Neuronal stem cell (in vitro differentiated cells): ENCODE data around the gene CLDN9.

Source experiments
- DNase-seq: peaks from one replicate; pipeline ENCODE4 v3.0.0-alpha.2; 2013; ENCODE audit warnings: low spot score
- H2AFZ ChIP-seq: one replicate; pipeline ENCODE4 v1.6.1; 2013; ENCODE audit warnings: mild to moderate bottlenecking, low read length, inconsistent platforms
- H2AK5ac ChIP-seq: 2 replicates; pipeline ENCODE4 v1.6.1; 2013; ENCODE audit warnings: low read depth, mild to moderate bottlenecking, inconsistent platforms, low read length, moderate library complexity, mixed read lengths
- H2BK120ac ChIP-seq: 2 replicates; pipeline ENCODE4 v1.6.1; 2013; ENCODE audit warnings: low read depth, mild to moderate bottlenecking, inconsistent platforms, low read length, moderate library complexity, mixed read lengths
- H2BK12ac ChIP-seq: one replicate; pipeline ENCODE4 v1.6.1; 2013; ENCODE audit warnings: low read length, inconsistent platforms
- H2BK15ac ChIP-seq: 2 replicates; pipeline ENCODE4 v1.6.1; 2013; ENCODE audit warnings: mild to moderate bottlenecking, low read length, inconsistent platforms, mixed read lengths
- H2BK5ac ChIP-seq: one replicate; pipeline ENCODE4 v1.6.1; 2013; ENCODE audit warnings: inconsistent platforms, mild to moderate bottlenecking, low read length, moderate library complexity
- H3K14ac ChIP-seq: one replicate; pipeline ENCODE4 v1.6.1; 2013; ENCODE audit warnings: low read length, inconsistent platforms
- H3K18ac ChIP-seq: 2 replicates; pipeline ENCODE4 v1.6.1; 2013; ENCODE audit warnings: low read length, inconsistent platforms
- H3K23ac ChIP-seq: 2 replicates; pipeline ENCODE4 v1.6.1; 2013; ENCODE audit warnings: low read depth, mild to moderate bottlenecking, mixed read lengths, low read length, inconsistent platforms; ENCODE audit not compliant: poor library complexity
- H3K27ac ChIP-seq: replicated peaks from 3 replicates; pipeline ENCODE4 v1.5.1; 2013; ENCODE audit warnings: low read length, inconsistent platforms
- H3K27me3 ChIP-seq, 3 experiments: 2 replicates each; pipeline ENCODE4 v1.6.1; 2013; ENCODE audit warnings: low read length in 3 of 3, mild to moderate bottlenecking in 2 of 3, inconsistent platforms in 1 of 3, low read depth in 1 of 3, mixed read lengths in 1 of 3, moderate library complexity in 1 of 3; ENCODE audit not compliant: control insufficient read depth in 3 of 3, insufficient read depth in 3 of 3
- H3K36me3 ChIP-seq, 2 donors: replicated peaks in 1 of 2; 2 replicates each; pipeline ENCODE4 v1.6.1; 2013; ENCODE audit warnings: low read length in 2 of 2; ENCODE audit not compliant: control insufficient read depth in 2 of 2, insufficient read depth in 2 of 2
- H3K4ac ChIP-seq: 2 replicates; pipeline ENCODE4 v1.6.1; 2013; ENCODE audit warnings: inconsistent platforms, mild to moderate bottlenecking, low read length, moderate library complexity
- H3K4me1 ChIP-seq, 2 donors: 1 replicate in 1 of 2; 2 replicates in 1 of 2; pipeline ENCODE4 v1.6.1; 2013; ENCODE audit warnings: low read length in 2 of 2, low read depth in 1 of 2; ENCODE audit not compliant: control insufficient read depth in 2 of 2, insufficient read depth in 1 of 2
- H3K4me2 ChIP-seq: one replicate; pipeline ENCODE4 v1.6.1; 2013; ENCODE audit warnings: mild to moderate bottlenecking, low read length, inconsistent platforms; ENCODE audit not compliant: insufficient read depth, poor library complexity, severe bottlenecking
- H3K4me3 ChIP-seq, 2 donors: 2 replicates each; pipeline ENCODE4 v1.5.1; 2013; ENCODE audit warnings: low read length in 2 of 2, mild to moderate bottlenecking in 2 of 2, inconsistent platforms in 1 of 2, moderate library complexity in 1 of 2
- H3K79me1 ChIP-seq: one replicate; pipeline ENCODE4 v1.6.1; 2013; ENCODE audit warnings: low read depth, mild to moderate bottlenecking, inconsistent platforms, low read length, moderate library complexity
- H3K9ac ChIP-seq: one replicate; pipeline ENCODE4 v1.6.1; 2013; ENCODE audit warnings: mild to moderate bottlenecking, low read depth, low read length, inconsistent platforms; ENCODE audit not compliant: poor library complexity
- H3K9me3 ChIP-seq, 2 donors: replicated peaks in 1 of 2; 2 replicates each; pipeline versions ENCODE3 to v1.6.1; 2013; ENCODE audit warnings: low read length in 2 of 2, mild to moderate bottlenecking in 2 of 2, inconsistent platforms in 1 of 2, low read depth in 1 of 2, mixed read lengths in 1 of 2, moderate library complexity in 1 of 2; ENCODE audit not compliant: control insufficient read depth in 2 of 2, insufficient read depth in 1 of 2
- H4K8ac ChIP-seq: one replicate; pipeline ENCODE4 v1.6.1; 2013; ENCODE audit warnings: low read depth, mild to moderate bottlenecking, inconsistent platforms, low read length, moderate library complexity
- H4K91ac ChIP-seq: one replicate; pipeline ENCODE4 v1.6.1; 2013; ENCODE audit warnings: low read length, low read depth, mild to moderate bottlenecking, inconsistent platforms; ENCODE audit not compliant: poor library complexity
- WGBS, 2 donors: extraction: QIAGEN DNeasy Blood & Tissue Kit; methylation state at CpG; one replicate each; pipeline ENCODE4 v1.1.7; 2013; ENCODE audit warnings: missing lambda C conversion rate in 2 of 2, mixed read lengths in 1 of 2; ENCODE audit not compliant: insufficient read length in 2 of 2, insufficient replicate concordance in 1 of 2; ENCODE audit errors: extremely low coverage in 2 of 2; 5-methylcytosine and 5-hydroxymethylcytosine counted together

The CLDN9 gene

DNA sequence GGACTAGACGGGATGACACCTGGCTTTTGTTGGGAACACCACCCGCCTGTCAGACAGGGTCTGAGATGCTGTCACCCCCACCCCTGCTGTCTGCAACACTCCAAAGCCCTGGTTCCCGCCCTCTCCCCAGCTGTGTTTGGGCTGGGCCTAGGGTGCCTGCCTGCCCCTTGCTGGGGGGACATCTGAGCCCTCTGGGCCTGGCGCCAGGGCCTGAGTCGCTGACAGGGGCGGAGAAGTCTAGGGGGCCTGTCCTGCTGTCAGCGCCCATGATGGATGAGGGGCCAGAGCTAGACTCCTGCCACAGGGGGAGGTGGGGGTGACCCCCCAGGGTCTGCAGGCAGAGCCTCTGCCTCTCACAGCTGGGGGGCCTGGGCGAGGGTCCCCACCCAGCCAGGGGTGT is 24.9 kb upstream of the CLDN9 start:
- Histone ChIP-seq H3K4ac (no peak overlapping the region), H3K23ac (no peak overlapping the region), H3K9me3 (no peaks in the 10 kb centered on the region), H2BK5ac (no peak overlapping the region), H4K8ac (no peak overlapping the region), H3K27me3 (peaks cover 0 to 79% (median 0%) of the 10 kb centered on the region in 3 experiments), H4K91ac (no peak overlapping the region), H3K18ac (peak overlapping the region; percentile 83), H3K4me1 (peaks cover 0 to 6% of the 10 kb centered on the region in 2 donors), H2BK15ac (peak overlapping the region; percentile 37), H3K4me2 (no peak overlapping the region), H2AFZ (no peak overlapping the region), H2AK5ac (peak overlapping the region; percentile 56), H2BK12ac (peak overlapping the region; percentile 73), H3K79me1 (no peaks in the 10 kb centered on the region), H3K4me3 (no peak overlapping the region), H3K9ac (no peak overlapping the region), H3K36me3 (no peaks in the 10 kb centered on the region), H2BK120ac (no peak overlapping the region), H3K27ac (no peak overlapping the region), H3K14ac (peak overlapping the region; percentile 3)
- WGBS, 2 donors = no CpG with 5 or more reads among the region's 8 CpGs
- DNase-seq = no peak

DNA sequence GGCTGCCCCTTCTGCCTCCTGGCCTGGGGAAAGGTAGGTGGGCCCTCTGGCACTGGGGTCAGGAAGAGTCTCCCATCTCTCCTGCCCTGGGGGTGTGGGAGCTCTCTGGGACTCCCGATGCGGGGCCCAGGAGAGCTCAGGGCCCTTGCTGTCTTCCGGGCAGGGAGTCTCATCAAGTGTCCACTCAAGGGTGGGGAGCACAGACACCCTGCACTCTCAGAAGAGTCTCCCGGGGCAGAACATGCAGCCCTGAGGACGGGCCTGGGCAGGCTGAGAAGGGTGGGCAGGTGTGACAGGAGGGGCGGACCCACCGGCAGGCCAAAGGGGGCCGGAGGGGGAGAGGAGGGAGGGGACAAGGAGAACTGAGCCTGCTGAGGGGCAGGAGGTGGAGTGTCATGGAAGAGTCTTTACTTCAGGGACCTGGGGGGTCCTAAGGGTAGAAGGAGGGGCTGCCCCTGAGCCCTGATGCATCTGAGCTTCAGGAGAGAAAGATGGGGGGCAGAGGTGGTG is 24.1 kb upstream of the CLDN9 start:
- no peak overlapping the region for H3K14ac ChIP-seq
- H2AK5ac ChIP-seq = peak overlapping the region; percentile 53
- no peak overlapping the region for H3K4me2 ChIP-seq
- H2BK12ac ChIP-seq = no peak overlapping the region
- H3K27ac ChIP-seq = no peak overlapping the region
- no peaks in the 10 kb centered on the region for H3K79me1 ChIP-seq
- peaks cover 0 to 6% of the 10 kb centered on the region in 2 donors for H3K4me1 ChIP-seq
- DNase-seq = no peak
- no peak overlapping the region for H2BK5ac ChIP-seq
- H3K4ac ChIP-seq = no peak overlapping the region
- no peak overlapping the region for H3K9ac ChIP-seq
- H3K23ac ChIP-seq = no peak overlapping the region
- peaks cover 0 to 81% (median 0%) of the 10 kb centered on the region in 3 experiments for H3K27me3 ChIP-seq
- no peaks in the 10 kb centered on the region for H3K9me3 ChIP-seq
- no peak overlapping the region for H3K18ac ChIP-seq
- no peak overlapping the region for H2BK120ac ChIP-seq
- no peak overlapping the region for H2BK15ac ChIP-seq
- H4K91ac ChIP-seq = no peak overlapping the region
- no CpG with 5 or more reads among the region's 8 CpGs for WGBS, 2 donors
- H4K8ac ChIP-seq = no peak overlapping the region
- no peak overlapping the region for H2AFZ ChIP-seq
- no peaks in the 10 kb centered on the region for H3K36me3 ChIP-seq
- no peak overlapping the region for H3K4me3 ChIP-seq

- Histone ChIP-seq H3K4me2 (no peak overlapping the region), H2BK5ac (no peak overlapping the region), H3K4me3 (no peak overlapping the region), H3K4me1 (peaks cover 0 to 4% of the 10 kb centered on the region in 2 donors), H4K8ac (no peak overlapping the region), H3K18ac (no peak overlapping the region), H3K27me3 (peaks cover 0 to 79% (median 0%) of the 10 kb centered on the region in 3 experiments), H3K27ac (no peak overlapping the region), H3K14ac (peak overlapping the region; percentile 38), H3K79me1 (no peaks in the 10 kb centered on the region), H2BK12ac (peak overlapping the region; percentile 58), H2BK15ac (peak overlapping the region; percentile 5), H2AFZ (no peak overlapping the region), H3K9me3 (no peaks in the 10 kb centered on the region), H2BK120ac (no peak overlapping the region), H4K91ac (no peak overlapping the region), H3K23ac (no peak overlapping the region), H2AK5ac (peak overlapping the region; percentile 35), H3K36me3 (no peaks in the 10 kb centered on the region), H3K4ac (no peak overlapping the region), H3K9ac (no peak overlapping the region)
- DNase-seq = no peak
- WGBS, 2 donors = no CpG with 5 or more reads among the region's 10 CpGs
Observed at GRCh38 chr16:2990891-2991290, 21.8 kb upstream of the CLDN9 start.

GRCh38 chr16:2991566-2992261 is 21.0 kb upstream of the CLDN9 start:
- no peaks in the 10 kb centered on the region for H3K79me1 ChIP-seq
- WGBS, 2 donors = no CpG with 5 or more reads among the region's 12 CpGs

More at GRCh38 chr16:2991566-2992261, 21.0 kb upstream of the CLDN9 start:
- Histone ChIP-seq H3K4ac (no peak overlapping the region), H3K9me3 (no peaks in the 10 kb centered on the region), H3K14ac (no peak overlapping the region), H2BK5ac (no peak overlapping the region), H3K4me3 (no peak overlapping the region), H3K4me2 (no peak overlapping the region), H2BK15ac (peak overlapping the region; percentile 26), H3K18ac (peak overlapping the region; percentile 38), H2BK12ac (peak overlapping the region; percentile 46), H4K91ac (no peak overlapping the region), H4K8ac (no peak overlapping the region), H3K27me3 (peaks cover 0 to 79% (median 0%) of the 10 kb centered on the region in 3 experiments), H2BK120ac (no peak overlapping the region), H2AFZ (no peak overlapping the region), H3K27ac (no peak overlapping the region), H2AK5ac (peak overlapping the region; percentile 35), H3K23ac (peak overlapping the region; percentile 55), H3K4me1 (peaks cover 0 to 4% of the 10 kb centered on the region in 2 donors), H3K9ac (no peak overlapping the region), H3K36me3 (no peaks in the 10 kb centered on the region)
- DNase-seq = no peak
